ENCODE measurements around the gene MRPS12.
A peak's percentile ranks its signal among the peaks of the same experiment; 100 is the strongest.

MRPS12 gene

DNA sequence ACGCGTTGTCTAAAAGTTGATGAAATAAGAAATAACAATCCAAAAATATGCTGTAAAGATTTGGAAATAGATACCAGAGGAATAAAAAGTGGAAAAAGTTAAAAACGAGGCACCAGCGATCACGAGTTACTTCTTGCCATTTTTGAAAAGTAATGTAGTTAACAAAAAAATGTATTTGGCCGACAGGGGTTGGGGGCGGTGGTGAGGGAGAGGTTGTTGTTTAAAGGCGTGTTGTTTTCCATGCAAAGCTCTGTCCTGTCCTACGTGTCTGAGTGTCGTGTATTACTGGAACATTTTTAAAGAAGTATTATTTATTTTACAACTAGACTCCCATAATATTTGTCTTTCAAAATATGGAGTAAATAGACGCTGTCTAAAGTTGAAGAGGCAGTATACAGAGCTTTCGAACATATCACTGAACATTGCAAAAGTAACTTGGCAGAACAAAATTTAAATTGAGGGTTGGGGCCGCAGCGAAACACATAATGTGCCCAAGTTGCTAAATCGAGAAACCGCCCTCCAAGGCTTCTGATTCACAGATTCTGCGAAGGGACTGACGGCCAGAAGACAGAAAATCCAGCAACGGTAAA, 44.0 kb downstream of the MRPS12 start:
- DNase-seq (ENCODE audit: low spot score) (no peak), FAIRE-seq (no peak)

DNA sequence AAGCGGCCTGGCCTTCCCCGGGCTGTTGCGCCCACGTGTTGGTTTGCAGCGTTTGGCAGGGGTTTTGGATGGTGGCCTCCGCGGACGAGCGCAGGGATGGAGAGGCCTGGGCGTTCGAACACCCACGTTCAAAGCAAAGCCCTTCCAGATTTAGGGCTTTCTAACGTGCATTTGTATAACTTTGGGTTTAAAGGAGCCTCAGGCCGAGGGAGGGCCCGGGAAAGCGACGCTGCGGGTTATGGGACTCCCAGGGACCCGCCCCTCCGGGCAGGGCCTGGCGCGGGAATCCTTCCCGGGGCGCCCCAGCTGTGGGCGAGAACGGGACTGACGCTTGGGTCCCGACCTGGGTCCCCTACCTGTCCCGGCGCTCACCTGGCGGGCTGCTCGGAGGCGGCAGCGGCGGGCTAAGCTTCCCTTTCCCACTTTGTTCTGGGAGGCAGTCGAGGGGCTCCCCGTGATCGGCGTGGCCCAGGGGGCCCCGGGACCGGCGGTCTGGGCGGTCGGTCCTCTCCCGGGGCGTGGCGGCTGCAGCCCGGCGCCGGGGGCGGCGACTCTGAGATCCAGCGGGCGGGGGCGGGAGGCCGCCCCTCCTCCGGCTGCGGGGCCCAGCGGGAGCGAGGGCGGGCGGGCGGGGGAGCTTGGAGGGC, 44.6 kb downstream of the MRPS12 start, which contains the start of gene FBXO17:
Gene FBXO17 (minus strand): TSS at position 529 of the 647 bp plus-strand sequence. CDS start 25,423 bp downstream, outside the sequence.
- peak; percentile 34 for DNase-seq (ENCODE audit: low spot score)
- no peak for FAIRE-seq

DNA sequence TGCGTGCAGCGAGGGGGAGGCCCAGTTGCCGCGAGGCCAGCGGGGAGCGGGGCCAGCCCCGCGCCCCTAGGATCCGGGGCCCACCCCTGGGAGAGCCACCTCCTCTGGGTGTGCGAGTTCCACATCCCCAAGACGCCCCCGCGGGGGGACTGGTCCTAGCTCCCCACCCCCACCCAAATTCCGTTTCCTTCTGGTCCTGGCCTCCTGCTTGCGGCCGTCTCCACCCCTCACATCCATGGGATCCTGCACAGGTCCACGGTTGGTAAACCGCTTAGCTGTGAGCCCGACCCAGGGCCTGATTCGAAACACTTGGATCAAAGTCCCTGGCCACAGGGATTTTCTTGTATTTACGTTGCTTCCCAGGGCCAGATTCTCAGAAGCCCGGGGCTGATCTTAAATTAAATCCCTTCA, 45.1 kb downstream of the MRPS12 start:
- no peak for FAIRE-seq
- DNase-seq (ENCODE audit: low spot score): peak; percentile 43

DNA sequence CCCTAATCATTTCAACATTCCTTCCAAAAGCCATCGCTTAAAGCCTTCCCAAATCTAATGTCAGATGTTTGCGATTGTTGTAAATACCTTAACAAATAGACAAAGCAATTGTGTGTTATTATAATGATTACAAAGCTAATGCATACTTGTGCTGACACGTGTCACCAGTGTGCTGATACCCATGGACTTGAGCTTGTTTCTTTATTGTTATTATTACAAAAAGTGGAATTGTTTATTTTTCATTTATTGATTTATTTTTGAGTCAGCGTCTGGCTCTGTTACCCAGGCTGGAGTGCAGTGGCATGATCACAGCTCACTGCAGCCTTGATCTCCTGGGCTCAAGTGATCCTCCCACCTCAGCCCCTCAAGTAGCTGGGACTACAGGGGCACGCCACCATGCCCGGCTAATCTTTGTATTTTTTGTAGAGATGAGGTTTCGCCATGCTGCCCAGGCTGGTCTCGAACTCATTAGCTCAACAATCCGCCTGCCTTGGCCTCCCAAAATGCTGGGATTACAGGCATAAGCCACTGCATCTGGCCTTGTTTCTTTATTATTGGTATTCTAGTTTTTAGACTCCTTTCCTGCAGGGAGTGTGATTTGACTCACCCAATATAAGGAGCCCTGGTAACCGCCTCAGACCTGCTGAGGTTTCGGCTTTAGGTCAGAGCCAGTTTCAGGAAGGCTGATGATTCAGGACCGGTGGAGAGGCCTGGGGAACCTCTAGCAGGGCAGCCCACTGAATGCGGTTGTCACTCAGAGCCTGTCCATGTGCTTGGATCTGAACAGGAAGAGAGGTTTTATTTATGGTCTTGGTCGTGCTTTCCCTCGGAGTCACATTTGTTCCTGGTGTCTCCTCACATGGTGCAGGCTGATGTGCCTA, 46.9 kb downstream of the MRPS12 start:
- DNase-seq (ENCODE audit: low spot score) (peak; percentile 92), FAIRE-seq (peak; percentile 96)

DNA sequence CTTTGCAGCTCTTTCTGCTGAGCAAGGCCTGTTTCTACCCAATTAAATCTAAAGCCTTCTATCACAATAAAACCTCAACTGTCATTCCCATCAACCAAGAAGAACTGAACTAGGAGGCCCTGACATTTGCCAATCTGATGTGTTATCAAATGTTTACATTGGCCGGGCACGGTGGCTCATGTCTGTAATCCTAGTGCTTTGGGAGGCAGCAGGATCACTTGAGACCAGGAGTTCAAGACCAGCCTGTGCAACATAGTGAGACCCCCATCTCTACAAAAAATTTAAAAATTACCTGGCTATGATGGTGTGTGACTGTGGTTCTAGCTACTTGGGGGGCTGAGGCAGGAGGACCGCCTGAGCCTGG, 47.6 kb downstream of the MRPS12 start:
- no peak for FAIRE-seq
- no peak for DNase-seq (ENCODE audit: low spot score)

DNA sequence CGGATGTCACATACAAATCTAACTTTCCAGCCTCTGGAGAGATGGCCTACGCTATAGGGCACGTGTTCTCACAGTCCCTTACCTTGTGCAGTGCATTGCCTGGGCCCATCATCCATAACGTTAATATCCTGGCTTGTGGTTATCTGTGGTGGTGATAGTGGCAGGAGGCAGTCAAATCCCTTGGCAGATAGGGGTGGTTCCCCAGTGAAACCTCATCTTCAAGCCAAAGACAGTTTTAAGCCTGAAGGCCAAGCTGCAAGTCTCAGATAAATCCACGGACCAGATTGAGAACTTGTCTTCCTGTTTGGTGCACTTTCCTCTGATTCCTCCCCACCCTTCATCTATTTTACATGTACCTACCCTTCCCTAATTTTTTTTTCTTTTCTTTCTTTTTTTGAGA, 49.1 kb downstream of the MRPS12 start:
- no peak for DNase-seq (ENCODE audit: low spot score)
- no peak for FAIRE-seq

DNA sequence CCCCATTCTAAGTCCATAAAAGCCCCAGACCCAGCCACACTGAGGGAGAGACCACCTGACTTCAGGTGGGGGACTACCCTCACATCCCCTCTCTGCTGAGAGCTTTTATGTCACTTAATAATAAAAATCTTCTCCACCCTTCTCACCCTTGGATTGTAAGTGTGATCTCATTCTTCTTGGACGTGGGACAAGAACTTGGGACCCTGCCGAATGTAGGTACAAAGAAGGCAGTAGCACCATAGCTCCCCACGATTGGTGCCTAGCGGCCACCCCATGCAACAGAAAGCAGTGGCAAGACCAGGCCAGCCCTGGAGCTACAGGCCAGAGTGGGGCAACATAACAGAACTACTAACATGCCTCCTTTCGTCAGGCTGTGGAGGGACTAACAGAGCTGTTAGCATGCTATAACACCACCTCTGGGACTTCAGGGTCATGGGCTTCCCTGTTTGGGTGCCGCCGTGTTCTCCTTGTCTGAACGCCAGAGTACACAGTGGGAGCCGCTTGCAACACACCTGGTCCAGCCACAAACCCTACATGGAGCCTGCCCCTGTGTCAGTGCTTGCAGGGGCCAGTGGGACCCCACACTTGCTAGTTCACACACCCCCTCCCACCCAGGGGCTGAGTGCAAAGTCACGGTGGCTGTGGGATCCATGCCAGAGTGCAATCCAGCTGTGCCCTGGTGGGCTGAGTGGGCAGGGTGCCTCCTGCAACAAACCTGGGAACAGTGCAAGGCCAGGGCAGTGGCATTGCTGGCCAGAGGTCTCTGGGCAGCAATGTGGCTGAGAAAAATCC, 50.0 kb downstream of the MRPS12 start:
- DNase-seq (ENCODE audit: low spot score): no peak
- FAIRE-seq: no peak
